Measurements from ENCODE around the gene PFN3.

GRCh38 chr5:177350776-177351391 is 49.6 kb downstream of the PFN3 start:
- TF ChIP-seq POLR2AphosphoS5 (IDR thresholded peaks at IDR 0.05; ENCODE audit: low read depth) (no peak), CTCF (conservative IDR thresholded peaks at IDR 0.05; ENCODE audit: low read depth in 2 of 2) (no peak), JUNB (IDR thresholded peaks at IDR 0.05; ENCODE audit: unreplicated experiment) (no peak), NANOG (IDR thresholded peaks at IDR 0.05; ENCODE audit: borderline replicate concordance) (no peak), EZH2 (IDR thresholded peaks at IDR 0.05; ENCODE audit: low read depth, unreplicated experiment) (no peak), EZH2phosphoT487 (IDR thresholded peaks at IDR 0.05; ENCODE audit: unreplicated experiment) (no peak), CREB1 (CRISPR knock-in tag; IDR thresholded peaks at IDR 0.05; ENCODE audit: low read depth) (no peak)
- TF ChIP-seq, protein P1, sequence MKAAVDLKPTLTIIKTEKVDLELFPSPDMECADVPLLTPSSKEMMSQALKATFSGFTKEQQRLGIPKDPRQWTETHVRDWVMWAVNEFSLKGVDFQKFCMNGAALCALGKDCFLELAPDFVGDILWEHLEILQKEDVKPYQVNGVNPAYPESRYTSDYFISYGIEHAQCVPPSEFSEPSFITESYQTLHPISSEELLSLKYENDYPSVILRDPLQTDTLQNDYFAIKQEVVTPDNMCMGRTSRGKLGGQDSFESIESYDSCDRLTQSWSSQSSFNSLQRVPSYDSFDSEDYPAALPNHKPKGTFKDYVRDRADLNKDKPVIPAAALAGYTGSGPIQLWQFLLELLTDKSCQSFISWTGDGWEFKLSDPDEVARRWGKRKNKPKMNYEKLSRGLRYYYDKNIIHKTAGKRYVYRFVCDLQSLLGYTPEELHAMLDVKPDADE (IDR thresholded peaks at IDR 0.05), result no peak

All from GM23338 (cell line).